Activated CD8-positive, alpha-beta memory T cell treated with anti-CD3 and anti-CD28 coated beads for 1 hour (primary cell): Measurements from ENCODE around the gene NIN.
"Not testable (repeated sequence)": the region's sequence is repeated elsewhere in the genome, so short reads cannot be mapped to it uniquely, and the experiment has no call there.

Source experiments
- DNase-seq, 2 donors: peaks; one replicate each; pipeline ENCODE4 v3.0.0-alpha.2; 2020; ENCODE audit warnings: low read depth in 1 of 2; ENCODE audit errors: extremely low read depth in 1 of 2

NIN gene

GRCh38 chr14:50819303-50819702 is 11.7 kb downstream of the NIN start:
- DNase-seq, result not testable (repeated sequence)

- no peak for DNase-seq
These were observed 14.4 kb downstream of the NIN start for GRCh38 chr14:50816395-50817047.

- not testable (repeated sequence) for DNase-seq
These were observed 15.4 kb downstream of the NIN start for GRCh38 chr14:50815526-50815925.

GRCh38 chr14:50815058-50815457 is 15.9 kb downstream of the NIN start:
- DNase-seq, result not testable (repeated sequence)

- DNase-seq, result no peak
These were observed 16.8 kb downstream of the NIN start for GRCh38 chr14:50814161-50814560.

- no peak for DNase-seq
These were observed 17.5 kb downstream of the NIN start for GRCh38 chr14:50813544-50813863.

- no peak for DNase-seq
These were observed 18.0 kb downstream of the NIN start for GRCh38 chr14:50812856-50813543.

- no peak for DNase-seq
These were observed 18.8 kb downstream of the NIN start for GRCh38 chr14:50812180-50812579.

GRCh38 chr14:50808053-50808452 is 22.9 kb downstream of the NIN start:
- no peak for DNase-seq

GRCh38 chr14:50806241-50806933 is 24.6 kb downstream of the NIN start:
- no peak for DNase-seq

- DNase-seq, result no peak
These were observed 25.6 kb downstream of the NIN start for GRCh38 chr14:50805396-50805795.

- DNase-seq, result no peak
These were observed 26.7 kb downstream of the NIN start for GRCh38 chr14:50804181-50804721.

- no peak for DNase-seq
These were observed 29.3 kb downstream of the NIN start for GRCh38 chr14:50801706-50802105.

- no peak for DNase-seq
These were observed 30.9 kb downstream of the NIN start for GRCh38 chr14:50800032-50800431.

GRCh38 chr14:50798048-50798421 is 32.9 kb downstream of the NIN start:
- no peak for DNase-seq

- DNase-seq, result no peak
These were observed 33.5 kb downstream of the NIN start for GRCh38 chr14:50797250-50798047.

- DNase-seq, result no peak
These were observed 34.6 kb downstream of the NIN start for GRCh38 chr14:50796390-50796789.

- DNase-seq, result no peak
These were observed 35.1 kb downstream of the NIN start for GRCh38 chr14:50795909-50796308.

- no peak for DNase-seq
These were observed 35.8 kb downstream of the NIN start for GRCh38 chr14:50795142-50795541.

GRCh38 chr14:50794068-50794645 is 36.8 kb downstream of the NIN start:
- no peak for DNase-seq

GRCh38 chr14:50792634-50793068 is 38.3 kb downstream of the NIN start:
- no peak for DNase-seq
